Measurements from ENCODE around the gene C4orf51. TPM values are rescaled to one million over a fixed set of nuclear protein-coding genes. Genes with fewer than 3 reads are reported as not detected.

The C4orf51 gene
- total and polyA plus RNA-seq, 12 donors: not detected

DNA sequence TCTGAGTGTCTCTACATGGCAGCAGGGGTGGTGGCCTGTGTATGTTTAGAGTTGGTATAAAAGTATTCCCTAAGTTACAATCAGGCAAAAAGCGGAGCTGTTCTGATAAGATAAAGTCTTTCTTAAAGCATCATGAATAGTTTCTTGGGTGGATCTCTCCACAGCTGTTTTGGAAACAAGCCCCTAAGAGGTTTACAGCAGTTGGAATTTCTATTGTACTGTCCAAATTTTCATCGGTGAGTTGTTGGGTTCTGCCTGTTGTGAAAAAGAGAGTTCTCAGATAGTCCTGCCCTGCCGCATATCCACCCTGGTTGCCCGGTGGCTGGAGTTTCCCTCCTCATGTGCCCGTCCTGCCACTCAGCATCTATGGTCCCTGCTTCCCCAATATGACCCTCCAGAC lies 50.1 kb downstream of the C4orf51 start:
- peaks cover 11 to 14% of the 10 kb centered on the region in 2 donors for H3K4me1 ChIP-seq (replicated peaks in 1 of 2)
- H3K36me3 ChIP-seq (replicated peaks in 1 of 2): no peaks in the 10 kb centered on the region
- intact Hi-C loops (cut with DNase I): no loop called here
- no peak overlapping the region for H3K27ac ChIP-seq
- DNase-seq: no peak
- no peak overlapping the region for H3K4me3 ChIP-seq
- TF ChIP-seq POLR2A (IDR thresholded peaks at IDR 0.05): no peak
- TF ChIP-seq, protein P1, sequence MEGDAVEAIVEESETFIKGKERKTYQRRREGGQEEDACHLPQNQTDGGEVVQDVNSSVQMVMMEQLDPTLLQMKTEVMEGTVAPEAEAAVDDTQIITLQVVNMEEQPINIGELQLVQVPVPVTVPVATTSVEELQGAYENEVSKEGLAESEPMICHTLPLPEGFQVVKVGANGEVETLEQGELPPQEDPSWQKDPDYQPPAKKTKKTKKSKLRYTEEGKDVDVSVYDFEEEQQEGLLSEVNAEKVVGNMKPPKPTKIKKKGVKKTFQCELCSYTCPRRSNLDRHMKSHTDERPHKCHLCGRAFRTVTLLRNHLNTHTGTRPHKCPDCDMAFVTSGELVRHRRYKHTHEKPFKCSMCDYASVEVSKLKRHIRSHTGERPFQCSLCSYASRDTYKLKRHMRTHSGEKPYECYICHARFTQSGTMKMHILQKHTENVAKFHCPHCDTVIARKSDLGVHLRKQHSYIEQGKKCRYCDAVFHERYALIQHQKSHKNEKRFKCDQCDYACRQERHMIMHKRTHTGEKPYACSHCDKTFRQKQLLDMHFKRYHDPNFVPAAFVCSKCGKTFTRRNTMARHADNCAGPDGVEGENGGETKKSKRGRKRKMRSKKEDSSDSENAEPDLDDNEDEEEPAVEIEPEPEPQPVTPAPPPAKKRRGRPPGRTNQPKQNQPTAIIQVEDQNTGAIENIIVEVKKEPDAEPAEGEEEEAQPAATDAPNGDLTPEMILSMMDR (IDR thresholded peaks at IDR 0.05): no peak
- 86 to 96% (median 91%) methylated on average over 5 of the region's 5 CpGs for WGBS, 4 donors
- H3K9me3 ChIP-seq (replicated peaks in 1 of 3): no peaks in the 10 kb centered on the region
- no peaks in the 10 kb centered on the region for H3K27me3 ChIP-seq

DNA sequence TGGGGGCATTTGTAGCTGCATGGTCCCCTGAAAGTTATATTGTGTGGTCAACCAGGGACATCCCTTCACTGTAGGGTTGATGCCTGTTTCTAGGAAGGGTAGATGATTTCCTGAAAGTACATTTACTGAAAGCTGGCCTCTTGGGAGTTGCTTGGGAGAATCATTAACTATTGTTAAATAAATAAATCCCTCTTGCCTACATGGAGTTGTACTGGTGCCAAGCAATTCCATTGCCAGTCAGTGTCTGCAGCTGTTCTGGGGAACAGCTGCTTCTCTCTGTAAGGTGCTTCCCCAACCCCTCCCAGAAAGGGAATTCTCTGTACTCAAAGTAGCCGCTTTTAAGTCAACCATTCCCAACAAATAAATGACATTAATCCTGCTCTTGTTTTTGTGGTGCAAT lies 51.1 kb downstream of the C4orf51 start:
- no peak for TF ChIP-seq POLR2A (IDR thresholded peaks at IDR 0.05)
- TF ChIP-seq, protein P1 (IDR thresholded peaks at IDR 0.05): no peak
- H3K27me3 ChIP-seq: no peaks in the 10 kb centered on the region
- H3K4me3 ChIP-seq: no peak overlapping the region
- H3K9me3 ChIP-seq (replicated peaks in 1 of 3): no peaks in the 10 kb centered on the region
- WGBS, 4 donors: 63 to 92% (median 87%) methylated on average over 1 of the region's 1 CpG
- peaks cover 11 to 16% of the 10 kb centered on the region in 2 donors for H3K4me1 ChIP-seq (replicated peaks in 1 of 2)
- no peaks in the 10 kb centered on the region for H3K36me3 ChIP-seq (replicated peaks in 1 of 2)
- intact Hi-C loops (cut with DNase I): no loop called here
- no peak overlapping the region for H3K27ac ChIP-seq
- no peak for DNase-seq

DNA sequence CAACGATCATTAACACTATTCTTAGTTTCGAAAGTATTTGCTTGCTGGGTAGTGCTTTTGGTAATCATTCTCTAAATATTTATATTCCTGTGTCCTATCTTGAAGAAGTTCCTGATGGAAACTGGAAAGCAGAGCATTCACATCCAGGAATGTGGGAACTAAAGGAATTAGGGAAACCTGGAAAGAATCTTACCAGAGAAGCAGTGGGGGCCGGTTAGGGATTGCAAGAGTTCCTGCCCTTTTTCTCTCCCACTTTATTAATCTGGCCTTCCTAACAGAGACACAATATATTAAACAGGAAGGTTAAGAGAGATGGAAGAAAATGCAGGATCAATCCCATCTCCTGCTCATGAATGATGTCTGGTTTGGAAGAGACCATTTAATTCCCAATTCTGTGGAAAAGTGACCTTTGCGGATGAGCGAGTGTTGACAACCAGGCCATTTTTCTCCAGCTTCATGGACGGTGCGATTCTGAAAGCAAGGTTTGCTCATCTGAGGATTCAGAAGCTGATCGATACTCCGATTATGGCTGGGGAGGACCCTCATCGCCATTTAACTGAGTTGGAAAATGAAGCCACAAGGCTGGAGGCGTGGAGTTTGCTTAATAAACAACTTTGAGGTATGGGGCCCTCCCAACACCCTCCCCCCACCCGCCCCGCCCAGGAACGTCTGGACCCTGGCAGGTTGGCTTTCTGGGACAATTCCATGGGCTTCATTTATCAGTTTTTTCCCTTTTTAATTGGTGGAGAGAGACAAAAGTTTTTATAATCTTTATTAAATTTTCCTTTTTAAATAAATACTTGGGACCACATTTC lies 52.3 kb downstream of the C4orf51 start:
- no peak for DNase-seq
- Histone ChIP-seq H3K27ac (peak overlapping the region; percentile 45 to 98 (median 94)), H3K27me3 (no peaks in the 10 kb centered on the region), H3K36me3 (replicated peaks in 1 of 2) (no peaks in the 10 kb centered on the region), H3K4me3 (peak overlapping the region in 2 of 4 donors; percentile 69 to 75), H3K9me3 (replicated peaks in 1 of 3) (no peaks in the 10 kb centered on the region), H3K4me1 (replicated peaks in 1 of 2) (peaks cover 20 to 21% of the 10 kb centered on the region in 2 donors)
- intact Hi-C loops (cut with DNase I): no loop called here
- WGBS, 4 donors: 43 to 46% (median 45%) methylated on average over 13 to 14 of the region's 14 CpGs
- no peak for TF ChIP-seq POLR2A (IDR thresholded peaks at IDR 0.05)
- TF ChIP-seq, protein P1 (IDR thresholded peaks at IDR 0.05): no peak

DNA sequence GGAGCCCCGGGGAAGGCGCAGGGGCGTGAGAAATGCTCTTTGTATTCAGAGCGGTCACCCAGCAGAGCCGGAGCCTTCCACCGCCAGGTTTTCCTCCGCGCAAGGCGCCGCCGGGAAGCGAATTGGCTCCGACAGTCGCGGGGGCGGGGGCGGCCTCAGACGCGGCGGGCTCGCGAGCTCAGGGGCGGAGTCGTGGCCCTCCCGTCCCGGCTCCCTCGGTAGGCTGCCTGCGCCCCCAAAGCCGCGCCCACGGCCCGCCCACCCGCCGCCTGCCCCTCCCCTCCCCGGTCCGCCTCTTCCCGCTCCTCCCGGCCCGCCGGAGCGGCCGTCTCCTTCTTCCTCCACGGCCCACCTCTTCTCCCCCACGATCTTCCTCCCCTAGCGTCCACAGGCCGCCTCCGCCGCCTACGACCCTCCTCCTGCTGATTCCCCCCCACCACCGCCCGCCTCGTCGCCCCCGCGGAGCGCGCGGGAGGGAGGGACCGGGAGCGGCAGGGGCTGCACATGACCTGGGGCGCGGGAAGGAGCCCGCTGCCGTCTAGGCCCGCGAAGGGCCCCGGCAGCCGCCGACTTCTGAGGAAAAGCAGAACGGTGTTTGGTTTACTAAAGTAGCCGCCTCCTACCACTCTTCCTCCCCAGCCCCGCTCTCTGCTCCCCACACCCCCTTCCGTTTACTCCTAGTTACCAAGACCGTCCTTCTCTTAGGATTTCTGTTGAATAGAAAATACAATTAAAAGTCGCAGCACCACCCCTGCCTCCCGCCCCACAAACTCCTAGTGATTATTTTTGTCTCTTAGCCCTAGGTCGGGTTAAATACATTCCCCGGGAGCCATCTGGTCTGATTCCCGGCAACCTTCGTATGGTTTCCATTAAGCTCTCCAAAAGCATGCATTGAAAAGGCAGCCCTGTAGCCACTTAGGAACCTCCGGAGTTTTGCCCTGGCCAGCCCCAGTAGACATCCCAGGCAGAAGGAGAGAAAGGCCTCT lies 53.2 kb downstream of the C4orf51 start:
- DNase-seq: peak; percentile 93 to 97 (median 95)
- Histone ChIP-seq H3K27me3 (no peaks in the 10 kb centered on the region), H3K4me1 (replicated peaks in 1 of 2) (peaks cover 20 to 21% of the 10 kb centered on the region in 2 donors), H3K27ac (peak overlapping the region; percentile 45 to 98 (median 94)), H3K4me3 (peak overlapping the region in 2 of 4 donors; percentile 69 to 75), H3K36me3 (replicated peaks in 1 of 2) (no peaks in the 10 kb centered on the region), H3K9me3 (replicated peaks in 1 of 3) (no peaks in the 10 kb centered on the region)
- intact Hi-C loops (cut with DNase I): no loop called here
- WGBS, 4 donors: 1 to 8% (median 2%) methylated on average over 17 to 78 of the region's 81 CpGs
- TF ChIP-seq, protein P1 (IDR thresholded peaks at IDR 0.05): peak in 2 of 6 experiments; percentile 5 to 17
- peak; percentile 49 to 76 for TF ChIP-seq POLR2A (IDR thresholded peaks at IDR 0.05)
